Gastroesophageal sphincter (tissue), 3 donors: ENCODE results near the gene ZNF445.

Experiments
- CTCF ChIP-seq, 4 experiments: fragments of 200-600 bp in 2 of 4; fragments of 450-650 bp in 2 of 4; sonication (generic) in 1 of 4; IDR thresholded peaks; one replicate each; pipeline ENCODE4 v1.5.1; 2017 to 2019; ENCODE audit warnings: antibody characterized with exemption in 4 of 4, mild to moderate bottlenecking in 2 of 4, moderate library complexity in 2 of 4
- EP300 ChIP-seq: sonication (generic); formaldehyde crosslinking; IDR thresholded peaks from one replicate; pipeline ENCODE4 v1.6.1; 2017; ENCODE audit warnings: antibody characterized with exemption, mild to moderate bottlenecking
- POLR2AphosphoS5 ChIP-seq: sonication (generic); formaldehyde crosslinking; IDR thresholded peaks from one replicate; pipeline ENCODE4 v1.6.1; 2017; ENCODE audit warnings: antibody characterized with exemption

- no peak for TF ChIP-seq CTCF (IDR thresholded peaks at IDR 0.05)
- TF ChIP-seq POLR2AphosphoS5 = no peak
- no peak for TF ChIP-seq EP300
Measured at GRCh38 chr3:44402548-44402947, 74.9 kb downstream of the ZNF445 start.
